Trophoblast cell (in vitro differentiated cells and primary cell): ENCODE results near the gene CFAP45.

Source experiments
- DNase-seq, 2 donors: peaks; one replicate each; pipeline ENCODE4 v3.0.0-alpha.2; 2016
- H2AFZ ChIP-seq: 2 replicates; pipeline ENCODE4 v1.6.1; 2013; ENCODE audit warnings: low read length, moderate library complexity, mild to moderate bottlenecking; ENCODE audit not compliant: insufficient read depth, poor library complexity
- H2AK5ac ChIP-seq: 2 replicates; pipeline ENCODE4 v1.6.1; 2013; ENCODE audit warnings: mild to moderate bottlenecking, low read length
- H2BK120ac ChIP-seq: 2 replicates; pipeline ENCODE4 v1.6.1; 2013; ENCODE audit warnings: low read length, mild to moderate bottlenecking, moderate library complexity; ENCODE audit not compliant: insufficient read depth, poor library complexity
- H2BK12ac ChIP-seq: 2 replicates; pipeline ENCODE4 v1.6.1; 2013; ENCODE audit warnings: mild to moderate bottlenecking, low read length, moderate library complexity
- H2BK5ac ChIP-seq: 2 replicates; pipeline ENCODE4 v1.6.1; 2013; ENCODE audit warnings: low read length, low read depth, moderate library complexity, mild to moderate bottlenecking; ENCODE audit not compliant: poor library complexity
- H3K14ac ChIP-seq: 2 replicates; pipeline ENCODE4 v1.6.1; 2013; ENCODE audit warnings: mild to moderate bottlenecking, low read length
- H3K18ac ChIP-seq: 2 replicates; pipeline ENCODE4 v1.6.1; 2013; ENCODE audit warnings: mild to moderate bottlenecking, low read length
- H3K23ac ChIP-seq: 2 replicates; pipeline ENCODE4 v1.6.1; 2013; ENCODE audit warnings: low read length
- H3K27ac ChIP-seq: 2 replicates; pipeline ENCODE4 v1.5.1; 2013; ENCODE audit warnings: low read depth, mild to moderate bottlenecking, inconsistent platforms, low read length, moderate library complexity
- H3K27me3 ChIP-seq: 2 replicates; pipeline ENCODE4 v1.6.1; 2013; ENCODE audit warnings: inconsistent platforms, mild to moderate bottlenecking, low read length, moderate library complexity; ENCODE audit not compliant: insufficient read depth
- H3K36me3 ChIP-seq, 2 experiments: 1 replicate in 1 of 2; 2 replicates in 1 of 2; pipeline ENCODE4 v1.6.1; 2013; ENCODE audit warnings: low read length in 2 of 2, mild to moderate bottlenecking in 2 of 2, moderate library complexity in 1 of 2; ENCODE audit not compliant: insufficient read depth in 2 of 2, control insufficient read depth in 1 of 2
- H3K4ac ChIP-seq: 2 replicates; pipeline ENCODE4 v1.6.1; 2013; ENCODE audit warnings: low read depth, mild to moderate bottlenecking, low read length, moderate library complexity
- H3K4me1 ChIP-seq, 2 experiments: 1 replicate in 1 of 2; 2 replicates in 1 of 2; pipeline ENCODE4 v1.6.1; 2013; ENCODE audit warnings: low read length in 2 of 2, mild to moderate bottlenecking in 2 of 2, moderate library complexity in 1 of 2; ENCODE audit not compliant: insufficient read depth in 2 of 2, control insufficient read depth in 1 of 2
- H3K4me2 ChIP-seq: 2 replicates; pipeline ENCODE4 v1.6.1; 2013; ENCODE audit warnings: inconsistent platforms, mild to moderate bottlenecking, low read length, moderate library complexity
- H3K4me3 ChIP-seq: 2 replicates; pipeline ENCODE4 v1.5.1; 2013; ENCODE audit warnings: mild to moderate bottlenecking, low read depth, low read length, inconsistent platforms
- H3K79me1 ChIP-seq: one replicate; pipeline ENCODE4 v1.6.1; 2013; ENCODE audit warnings: low read length
- H3K79me2 ChIP-seq: 2 replicates; pipeline ENCODE4 v1.6.1; 2013; ENCODE audit warnings: low read length, mild to moderate bottlenecking; ENCODE audit not compliant: control insufficient read depth, insufficient read depth, poor library complexity
- H3K9ac ChIP-seq: 2 replicates; pipeline ENCODE4 v1.6.1; 2013; ENCODE audit warnings: mild to moderate bottlenecking, low read length
- H3K9me3 ChIP-seq: 2 replicates; pipeline ENCODE4 v1.6.1; 2013; ENCODE audit warnings: low read depth, mild to moderate bottlenecking, control low read depth, inconsistent platforms, low read length; ENCODE audit not compliant: insufficient read depth
- H4K12ac ChIP-seq: 2 replicates; pipeline ENCODE4 v1.6.1; 2013; ENCODE audit warnings: low read depth, mild to moderate bottlenecking, low read length, moderate library complexity
- H4K8ac ChIP-seq: 2 replicates; pipeline ENCODE4 v1.6.1; 2013; ENCODE audit warnings: low read depth, mild to moderate bottlenecking, low read length, moderate library complexity
- H4K91ac ChIP-seq: one replicate; pipeline ENCODE4 v1.6.1; 2013; ENCODE audit warnings: low read depth, mild to moderate bottlenecking, low read length, moderate library complexity
- WGBS: extraction: QIAGEN DNeasy Blood & Tissue Kit; methylation state at CpG from one replicate; pipeline ENCODE4 v1.1.7; 2013; ENCODE audit warnings: missing lambda C conversion rate; ENCODE audit not compliant: insufficient read length, insufficient coverage; ENCODE audit errors: extremely low coverage; 5-methylcytosine and 5-hydroxymethylcytosine counted together

Gene CFAP45

DNA sequence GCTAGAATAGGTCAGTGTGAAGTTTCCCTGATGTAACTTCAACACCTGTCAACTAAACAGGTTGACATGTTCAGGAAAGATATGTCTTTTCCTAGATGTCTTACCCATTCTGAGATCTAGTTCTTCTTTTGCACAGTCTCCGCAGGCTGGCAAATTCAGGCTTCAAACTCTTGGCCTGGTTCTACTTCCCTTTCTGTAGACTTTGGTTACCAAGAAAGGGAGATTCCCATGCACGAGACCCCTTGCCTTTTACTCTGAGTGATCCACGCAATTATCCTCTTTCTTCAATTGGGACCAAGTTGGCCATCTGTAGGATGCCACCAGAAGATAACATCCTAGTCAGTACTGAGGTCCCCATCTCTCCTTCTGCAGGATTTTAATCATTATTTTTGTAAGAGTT is 2.0 kb downstream of the CFAP45 start:
- no peak overlapping the region for H2BK120ac ChIP-seq
- no peak overlapping the region for H4K12ac ChIP-seq
- no peak overlapping the region for H2AFZ ChIP-seq
- H3K14ac ChIP-seq: no peak overlapping the region
- H3K9ac ChIP-seq: no peak overlapping the region
- no peak overlapping the region for H3K27ac ChIP-seq
- H3K4me1 ChIP-seq: peaks cover 14 to 22% of the 10 kb centered on the region in 2 experiments
- peak in 1 of 2 donors; percentile 26 for DNase-seq
- no peak overlapping the region for H2BK5ac ChIP-seq
- no peaks in the 10 kb centered on the region for H3K27me3 ChIP-seq
- H3K9me3 ChIP-seq: no peaks in the 10 kb centered on the region
- no peaks in the 10 kb centered on the region for H3K79me2 ChIP-seq
- no peak overlapping the region for H3K4me3 ChIP-seq
- H4K8ac ChIP-seq: no peak overlapping the region
- no peaks in the 10 kb centered on the region for H3K36me3 ChIP-seq
- H3K4ac ChIP-seq: no peak overlapping the region
- H3K23ac ChIP-seq: no peak overlapping the region
- no peak overlapping the region for H3K18ac ChIP-seq
- no CpG with 5 or more reads among the region's 3 CpGs for WGBS
- H3K4me2 ChIP-seq: no peak overlapping the region
- H2BK12ac ChIP-seq: no peak overlapping the region
- peaks cover 23% of the 10 kb centered on the region for H3K79me1 ChIP-seq
- no peak overlapping the region for H2AK5ac ChIP-seq
- H4K91ac ChIP-seq: no peak overlapping the region

GRCh38 chr1:159896546-159896930 is 3.4 kb downstream of the CFAP45 start:
- Histone ChIP-seq H3K9me3 (no peaks in the 10 kb centered on the region), H4K8ac (no peak overlapping the region), H3K36me3 (no peaks in the 10 kb centered on the region), H2AK5ac (no peak overlapping the region), H4K91ac (no peak overlapping the region), H3K14ac (no peak overlapping the region), H3K23ac (no peak overlapping the region), H3K27me3 (no peaks in the 10 kb centered on the region), H3K4ac (no peak overlapping the region), H2BK5ac (no peak overlapping the region), H3K79me2 (no peaks in the 10 kb centered on the region), H3K79me1 (peaks cover 20% of the 10 kb centered on the region), H2AFZ (no peak overlapping the region), H3K18ac (no peak overlapping the region), H4K12ac (no peak overlapping the region), H3K9ac (no peak overlapping the region), H3K4me2 (no peak overlapping the region), H3K4me1 (peaks cover 11 to 22% of the 10 kb centered on the region in 2 experiments), H3K4me3 (no peak overlapping the region), H2BK120ac (no peak overlapping the region), H3K27ac (no peak overlapping the region), H2BK12ac (no peak overlapping the region)
- no peak for DNase-seq
- WGBS: no CpG with 5 or more reads among the region's 3 CpGs

- peaks cover 19% of the 10 kb centered on the region for H3K79me1 ChIP-seq
- H3K9ac ChIP-seq: no peak overlapping the region
- no peaks in the 10 kb centered on the region for H3K9me3 ChIP-seq
- no CpG with 5 or more reads among the region's 6 CpGs for WGBS
- H4K12ac ChIP-seq: no peak overlapping the region
- no peak overlapping the region for H3K23ac ChIP-seq
- H3K79me2 ChIP-seq: no peaks in the 10 kb centered on the region
- no peak overlapping the region for H2BK12ac ChIP-seq
- no peak overlapping the region for H2AK5ac ChIP-seq
- no peak overlapping the region for H3K4me3 ChIP-seq
- H3K18ac ChIP-seq: no peak overlapping the region
- no peak overlapping the region for H4K8ac ChIP-seq
- no peak overlapping the region for H3K27ac ChIP-seq
- H3K4me1 ChIP-seq: peaks cover 11 to 17% of the 10 kb centered on the region in 2 experiments
- H2BK120ac ChIP-seq: no peak overlapping the region
- no peak overlapping the region for H3K4ac ChIP-seq
- H3K36me3 ChIP-seq: no peaks in the 10 kb centered on the region
- DNase-seq: no peak
- no peak overlapping the region for H3K14ac ChIP-seq
- no peak overlapping the region for H2AFZ ChIP-seq
- H3K27me3 ChIP-seq: no peaks in the 10 kb centered on the region
- H3K4me2 ChIP-seq: no peak overlapping the region
- H2BK5ac ChIP-seq: no peak overlapping the region
- H4K91ac ChIP-seq: no peak overlapping the region
These were observed 4.0 kb downstream of the CFAP45 start for GRCh38 chr1:159895836-159896545.

DNA sequence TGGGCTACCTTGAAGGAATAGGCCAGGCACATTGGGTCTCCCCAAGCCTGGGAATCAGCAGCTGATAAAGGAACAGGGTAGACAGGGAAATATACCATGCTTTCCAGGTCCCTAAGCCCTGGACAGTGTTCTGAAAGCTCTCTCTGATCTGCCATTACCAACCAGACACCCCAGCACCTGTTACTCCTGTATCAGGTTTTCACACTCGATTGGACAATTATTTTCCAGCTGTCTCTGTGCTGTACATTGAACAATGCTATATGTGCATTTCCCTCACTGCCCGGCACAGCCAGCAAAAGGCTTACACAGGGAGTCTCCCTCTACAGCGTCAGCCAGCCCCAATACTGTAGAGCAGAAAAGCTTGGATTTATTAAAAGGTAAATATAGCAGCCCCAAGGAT is 4.7 kb downstream of the CFAP45 start:
- no peak for DNase-seq
- no CpG with 5 or more reads among the region's 3 CpGs for WGBS

More for the DNA sequence above, 4.7 kb downstream of the CFAP45 start:
- H2AK5ac ChIP-seq: no peak overlapping the region
- H4K91ac ChIP-seq: no peak overlapping the region
- no peak overlapping the region for H3K23ac ChIP-seq
- H3K36me3 ChIP-seq: no peaks in the 10 kb centered on the region
- H2BK12ac ChIP-seq: no peak overlapping the region
- no peak overlapping the region for H2BK120ac ChIP-seq
- H3K79me2 ChIP-seq: no peaks in the 10 kb centered on the region
- H3K79me1 ChIP-seq: peaks cover 15% of the 10 kb centered on the region
- no peak overlapping the region for H3K4me3 ChIP-seq
- H4K12ac ChIP-seq: no peak overlapping the region
- H3K4me1 ChIP-seq: peaks cover 8 to 13% of the 10 kb centered on the region in 2 experiments
- no peaks in the 10 kb centered on the region for H3K9me3 ChIP-seq
- no peak overlapping the region for H3K4me2 ChIP-seq
- H3K4ac ChIP-seq: no peak overlapping the region
- no peak overlapping the region for H2AFZ ChIP-seq
- H2BK5ac ChIP-seq: no peak overlapping the region
- no peak overlapping the region for H3K27ac ChIP-seq
- H4K8ac ChIP-seq: no peak overlapping the region
- no peak overlapping the region for H3K14ac ChIP-seq
- H3K18ac ChIP-seq: no peak overlapping the region
- H3K9ac ChIP-seq: no peak overlapping the region
- H3K27me3 ChIP-seq: no peaks in the 10 kb centered on the region
